GM13976 (cell line): ENCODE data around the gene ZNF804A.

ENCODE experiments used
- DNase-seq: peaks from one replicate; pipeline ENCODE4 v3.0.0; 2012; ENCODE audit warnings: low spot score
- CTCF ChIP-seq: IDR thresholded peaks from 2 replicates; pipeline ENCODE4 v1.5.1; 2012; ENCODE audit warnings: borderline replicate concordance, mild to moderate bottlenecking; ENCODE audit not compliant: insufficient read depth; ENCODE audit errors: extremely low read depth, missing control alignments, control extremely low read depth
- in situ Hi-C: fragments of 300-500 bp; cut with MboI; formaldehyde crosslinking; loops from one replicate; pipeline ENCODE4 v1.12.0; 2022; ENCODE audit warnings: low sequenced_read_pairs, mixed read lengths, inconsistent platforms; ENCODE audit not compliant: unreplicated experiment

ZNF804A gene

GRCh38 chr2:184920451-184920965 is 322.2 kb downstream of the ZNF804A start:
- in situ Hi-C loops, result no loop called here
- no peak for TF ChIP-seq CTCF
- DNase-seq, result no peak

- in situ Hi-C loops, result no loop called here
- DNase-seq, result no peak
- TF ChIP-seq CTCF, result no peak
Measured at GRCh38 chr2:184921676-184922075, 323.3 kb downstream of the ZNF804A start.

GRCh38 chr2:184923751-184924150 is 325.4 kb downstream of the ZNF804A start:
- in situ Hi-C loops, result no loop called here
- TF ChIP-seq CTCF, result no peak
- DNase-seq, result no peak

- in situ Hi-C loops, result no loop called here
- TF ChIP-seq CTCF, result no peak
- no peak for DNase-seq
Measured at GRCh38 chr2:184927040-184927439, 328.7 kb downstream of the ZNF804A start.

GRCh38 chr2:184936761-184937160 is 338.4 kb downstream of the ZNF804A start:
- in situ Hi-C loops, result no loop called here
- TF ChIP-seq CTCF, result no peak
- no peak for DNase-seq

GRCh38 chr2:184938221-184938985 is 340.1 kb downstream of the ZNF804A start:
- TF ChIP-seq CTCF, result no peak
- in situ Hi-C loops, result no loop called here
- no peak for DNase-seq

- DNase-seq, result no peak
- in situ Hi-C loops, result no loop called here
- no peak for TF ChIP-seq CTCF
Measured at GRCh38 chr2:184945326-184945725, 347.0 kb downstream of the ZNF804A start.
